ENCODE data around the gene DIAPH1. TPM values are rescaled to one million over a fixed set of nuclear protein-coding genes. Genes with fewer than 3 reads are reported as not detected.
A peak's percentile ranks its signal among the peaks of the same experiment; 100 is the strongest.

Gene DIAPH1
- 32.8 TPM in 2 replicates for total RNA-seq (2014; rRNA removed; shearing (Covaris generic))
- 54.5 and 70.0 TPM in 2 replicates for polyA plus RNA-seq (2015; cell fraction: cytosol; rRNA removed)
- polyA plus RNA-seq (2015; cell fraction: nucleus; rRNA removed), result 41.1 and 54.6 TPM in 2 replicates

DNA sequence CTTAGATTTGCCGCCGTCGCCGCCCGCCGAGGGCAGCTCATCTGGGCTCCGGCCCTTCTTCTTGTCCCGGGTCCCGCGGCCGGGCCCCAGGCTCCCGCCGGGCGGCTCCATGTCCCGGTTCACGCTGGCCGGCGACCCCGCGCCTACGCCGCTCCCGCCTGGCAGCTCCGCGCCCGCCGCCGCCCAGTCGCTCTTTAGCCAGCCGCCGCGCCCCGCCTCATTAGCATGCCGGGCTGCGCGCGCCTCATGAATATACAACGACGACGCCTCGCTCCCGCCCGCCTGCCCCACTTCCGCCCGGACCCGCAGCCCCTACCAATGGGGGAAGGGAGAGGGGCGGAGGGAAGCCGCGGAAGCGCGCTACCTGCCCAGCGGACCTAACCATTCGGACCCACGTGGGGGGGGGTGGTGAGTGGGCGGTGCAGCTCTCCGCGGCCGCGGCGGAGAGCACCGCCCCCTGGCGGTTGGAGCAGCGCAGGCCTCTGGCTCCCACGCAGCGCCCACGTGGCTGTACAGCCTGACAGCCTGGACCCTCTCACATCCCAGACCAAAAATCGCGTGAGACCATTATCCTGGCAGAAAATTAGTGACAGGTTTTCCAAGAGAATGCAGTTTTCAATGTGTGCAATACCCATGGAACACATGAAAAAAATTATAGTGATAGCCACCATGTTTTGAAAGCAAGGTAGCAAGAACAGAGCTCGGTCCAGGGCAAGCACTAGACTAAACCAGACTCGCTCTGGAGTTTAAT lies at the start of gene DIAPH1:
Gene DIAPH1 (minus strand): TSS at position 197 of the 751 bp plus-strand sequence. CDS start 86 bp downstream, at position 111.
- peak; percentile 97 for DNase-seq (ENCODE audit: low read depth, low spot score)
- in situ Hi-C loops (cut with HindIII; ENCODE audit: low pct_unique_long_range_greater_than_20kb, low sequenced_read_pairs), result no loop called here

GRCh38 chr5:141665995-141666940 lies 47.5 kb upstream of the DIAPH1 start:
- no peak for DNase-seq (ENCODE audit: low read depth, low spot score)
- in situ Hi-C loops (cut with HindIII; ENCODE audit: low pct_unique_long_range_greater_than_20kb, low sequenced_read_pairs), result no loop called here

GRCh38 chr5:141664733-141665461 lies 46.1 kb upstream of the DIAPH1 start:
- in situ Hi-C loops (cut with HindIII; ENCODE audit: low pct_unique_long_range_greater_than_20kb, low sequenced_read_pairs), result no loop called here
- DNase-seq (ENCODE audit: low read depth, low spot score), result peak; percentile 82

DNA sequence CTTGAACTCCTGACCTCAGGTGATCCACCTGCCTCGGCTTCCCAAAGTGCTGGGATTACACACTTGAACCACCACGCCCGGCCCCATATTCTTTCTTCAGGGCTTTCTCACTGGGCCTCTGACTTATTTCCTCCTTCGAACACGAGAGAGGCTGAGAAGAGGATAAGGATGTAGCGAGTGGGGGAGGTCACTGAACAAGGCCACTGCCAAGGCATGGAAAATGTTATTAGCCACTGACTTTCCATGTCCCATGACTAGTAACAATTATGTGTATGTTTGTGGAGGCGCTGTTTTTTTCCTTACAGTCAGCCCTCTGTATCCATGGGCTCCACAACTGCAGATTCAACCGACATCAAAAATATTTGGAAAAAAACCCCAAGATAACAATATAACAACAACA lies 44.7 kb upstream of the DIAPH1 start:
- DNase-seq (ENCODE audit: low read depth, low spot score), result peak; percentile 27
- in situ Hi-C loops (cut with HindIII; ENCODE audit: low pct_unique_long_range_greater_than_20kb, low sequenced_read_pairs), result no loop called here

- in situ Hi-C loops (cut with HindIII; ENCODE audit: low pct_unique_long_range_greater_than_20kb, low sequenced_read_pairs), result no loop called here
- DNase-seq (ENCODE audit: low read depth, low spot score), result no peak
Measured at GRCh38 chr5:141662028-141662427, 43.2 kb upstream of the DIAPH1 start.

- DNase-seq (ENCODE audit: low read depth, low spot score), result no peak
- in situ Hi-C loops (cut with HindIII; ENCODE audit: low pct_unique_long_range_greater_than_20kb, low sequenced_read_pairs), result no loop called here
Measured at GRCh38 chr5:141657937-141658545, 39.2 kb upstream of the DIAPH1 start.

- DNase-seq (ENCODE audit: low read depth, low spot score), result no peak
- in situ Hi-C loops (cut with HindIII; ENCODE audit: low pct_unique_long_range_greater_than_20kb, low sequenced_read_pairs), result no loop called here
Measured at GRCh38 chr5:141657404-141657803, 38.6 kb upstream of the DIAPH1 start.

DNA sequence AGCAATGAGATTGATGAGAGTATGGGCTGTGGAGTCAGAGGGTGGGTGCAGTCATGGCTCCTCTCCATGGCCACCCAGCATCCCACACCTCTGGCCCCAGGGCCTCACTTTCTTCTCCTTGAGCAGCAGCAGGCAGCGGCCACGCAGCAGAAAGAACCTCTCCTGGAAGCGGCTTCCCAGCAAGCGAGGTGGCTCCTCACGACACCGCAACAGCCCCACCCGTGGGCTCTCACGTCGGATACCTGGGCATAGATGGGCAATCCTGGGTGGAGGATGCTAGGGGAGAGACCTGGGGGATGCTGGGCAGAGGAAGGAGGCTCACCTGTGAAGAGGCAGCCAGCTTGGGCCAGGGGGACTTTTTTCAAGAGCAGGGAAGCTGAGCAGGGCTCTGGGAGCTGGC lies 37.6 kb upstream of the DIAPH1 start:
- in situ Hi-C loops (cut with HindIII; ENCODE audit: low pct_unique_long_range_greater_than_20kb, low sequenced_read_pairs), result no loop called here

GRCh38 chr5:141655020-141655419 lies 36.2 kb upstream of the DIAPH1 start:
- DNase-seq (ENCODE audit: low read depth, low spot score), result no peak
- in situ Hi-C loops (cut with HindIII; ENCODE audit: low pct_unique_long_range_greater_than_20kb, low sequenced_read_pairs), result no loop called here

More for the DNA sequence above, 37.6 kb upstream of the DIAPH1 start:
- no peak for DNase-seq (ENCODE audit: low read depth, low spot score)

DNA sequence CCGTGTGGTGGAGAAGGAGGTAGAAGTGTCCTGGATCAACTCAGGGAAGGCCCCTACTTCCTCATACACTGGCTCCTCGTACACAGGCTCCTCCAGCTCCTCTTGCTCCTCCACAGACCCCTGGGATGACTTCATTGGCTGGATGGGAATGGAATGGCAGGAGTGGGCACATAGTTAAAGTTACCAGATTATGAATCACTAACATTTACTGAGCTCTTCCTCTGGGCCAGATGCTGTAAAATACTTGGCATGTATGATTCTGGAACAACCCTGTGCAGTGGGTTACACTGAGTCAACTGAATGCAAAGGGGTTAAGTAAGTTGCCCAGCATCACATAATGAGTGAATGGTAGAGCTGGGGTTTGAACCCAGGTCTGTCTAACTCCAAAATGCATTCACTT lies 35.5 kb upstream of the DIAPH1 start:
- in situ Hi-C loops (cut with HindIII; ENCODE audit: low pct_unique_long_range_greater_than_20kb, low sequenced_read_pairs), result no loop called here
- no peak for DNase-seq (ENCODE audit: low read depth, low spot score)

- in situ Hi-C loops (cut with HindIII; ENCODE audit: low pct_unique_long_range_greater_than_20kb, low sequenced_read_pairs), result no loop called here
- DNase-seq (ENCODE audit: low read depth, low spot score), result no peak
Measured at GRCh38 chr5:141651728-141652105, 32.9 kb upstream of the DIAPH1 start.

DNA sequence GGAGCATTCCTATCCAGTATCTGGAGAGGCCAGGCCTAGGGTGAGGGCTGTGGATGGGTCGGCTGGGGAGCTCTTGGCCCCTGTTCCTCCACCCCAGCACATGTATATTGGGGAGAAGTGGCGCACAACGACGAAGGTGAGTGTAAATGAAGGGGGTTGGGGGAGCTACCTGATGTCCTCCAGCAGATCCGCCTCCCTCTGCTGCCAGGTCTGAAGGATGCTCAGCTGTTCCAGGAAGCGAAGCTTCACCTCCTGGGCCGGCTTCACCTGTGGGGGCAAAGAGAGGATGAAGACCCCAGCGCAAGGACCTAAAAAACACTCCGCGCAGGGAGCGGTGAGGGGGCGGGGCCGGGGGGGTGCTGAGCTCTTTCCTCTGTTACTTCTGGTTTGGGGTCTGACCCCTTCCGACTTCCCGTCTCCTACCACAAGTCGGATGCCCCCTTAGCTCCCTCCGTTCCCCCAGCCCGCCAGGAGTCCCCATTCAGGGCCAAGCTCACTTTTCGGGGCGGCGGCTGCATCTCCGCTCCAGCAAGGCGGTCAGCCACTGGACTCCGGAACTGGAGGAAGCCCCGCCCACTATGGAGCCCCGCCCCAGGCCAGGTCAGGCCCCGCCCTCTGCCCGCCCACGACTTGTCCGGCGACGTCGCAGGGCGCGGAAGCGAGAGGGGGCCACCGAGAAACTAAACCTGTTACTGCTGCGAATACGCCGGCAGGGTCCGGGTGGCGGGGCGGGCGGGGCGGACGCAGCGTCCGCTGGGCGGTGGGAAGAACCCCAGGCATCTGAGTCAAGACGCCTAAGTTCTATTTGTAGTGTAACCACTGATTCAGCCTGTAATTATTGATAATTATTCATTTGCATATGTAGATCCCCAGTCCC lies 32.3 kb upstream of the DIAPH1 start, which contains the start of gene FCHSD1:
Gene FCHSD1 (minus strand): TSS at position 568 of the 877 bp plus-strand sequence. CDS start 50 bp downstream, at position 518.
- peak; percentile 75 for DNase-seq (ENCODE audit: low read depth, low spot score)
- in situ Hi-C loops (cut with HindIII; ENCODE audit: low pct_unique_long_range_greater_than_20kb, low sequenced_read_pairs), result no loop called here

GRCh38 chr5:141649972-141650371 lies 31.2 kb upstream of the DIAPH1 start:
- DNase-seq (ENCODE audit: low read depth, low spot score), result no peak
- in situ Hi-C loops (cut with HindIII; ENCODE audit: low pct_unique_long_range_greater_than_20kb, low sequenced_read_pairs), result no loop called here

GRCh38 chr5:141649056-141649688 lies 30.4 kb upstream of the DIAPH1 start:
- in situ Hi-C loops (cut with HindIII; ENCODE audit: low pct_unique_long_range_greater_than_20kb, low sequenced_read_pairs), result no loop called here
- no peak for DNase-seq (ENCODE audit: low read depth, low spot score)

- in situ Hi-C loops (cut with HindIII; ENCODE audit: low pct_unique_long_range_greater_than_20kb, low sequenced_read_pairs), result no loop called here
- DNase-seq (ENCODE audit: low read depth, low spot score), result no peak
Measured at GRCh38 chr5:141647851-141648250, 29.1 kb upstream of the DIAPH1 start.

GRCh38 chr5:141647242-141647641 lies 28.4 kb upstream of the DIAPH1 start:
- DNase-seq (ENCODE audit: low read depth, low spot score), result no peak
- in situ Hi-C loops (cut with HindIII; ENCODE audit: low pct_unique_long_range_greater_than_20kb, low sequenced_read_pairs), result no loop called here

Measured in SK-MEL-5 (cell line).